Peyer's patch (tissue), 4 donors: ENCODE measurements around the gene APC.

ENCODE experiments used
- CTCF ChIP-seq, 6 experiments: fragments of 450-650 bp in 4 of 6; fragments of 200-600 bp in 2 of 6; sonication (generic) in 1 of 6; IDR thresholded peaks; one replicate each; pipeline ENCODE4 v1.5.1; 2017 to 2019; ENCODE audit warnings: antibody characterized with exemption in 6 of 6, mild to moderate bottlenecking in 3 of 6, moderate library complexity in 1 of 6
- POLR2A ChIP-seq, 2 donors: fragments of 450-650 bp; IDR thresholded peaks; one replicate each; pipeline ENCODE4 v1.5.1; 2017; ENCODE audit warnings: antibody characterized with exemption in 2 of 2, mild to moderate bottlenecking in 2 of 2, moderate library complexity in 2 of 2

GRCh38 chr5:112824197-112824596 lies 86.5 kb downstream of the APC start:
- TF ChIP-seq CTCF (IDR thresholded peaks at IDR 0.05) (no peak), POLR2A (IDR thresholded peaks at IDR 0.05) (no peak)
